GM21529 (cell line): ENCODE measurements around the gene PIGV.
A peak's percentile ranks its signal among the peaks of the same experiment; 100 is the strongest.
"Not testable (repeated sequence)": the region's sequence is repeated elsewhere in the genome, so short reads cannot be mapped to it uniquely, and the experiment has no call there.

Source experiments
- ATAC-seq: cut with Tn5 transposase; IDR thresholded peaks from one replicate; pipeline ENCODE4 v1.9.1; 2021; ENCODE audit not compliant: unreplicated experiment

PIGV gene

GRCh38 chr1:26791626-26792025 is 3.9 kb downstream of the PIGV start:
- ATAC-seq: no peak

GRCh38 chr1:26792924-26793323 is 5.2 kb downstream of the PIGV start:
- no peak for ATAC-seq

DNA sequence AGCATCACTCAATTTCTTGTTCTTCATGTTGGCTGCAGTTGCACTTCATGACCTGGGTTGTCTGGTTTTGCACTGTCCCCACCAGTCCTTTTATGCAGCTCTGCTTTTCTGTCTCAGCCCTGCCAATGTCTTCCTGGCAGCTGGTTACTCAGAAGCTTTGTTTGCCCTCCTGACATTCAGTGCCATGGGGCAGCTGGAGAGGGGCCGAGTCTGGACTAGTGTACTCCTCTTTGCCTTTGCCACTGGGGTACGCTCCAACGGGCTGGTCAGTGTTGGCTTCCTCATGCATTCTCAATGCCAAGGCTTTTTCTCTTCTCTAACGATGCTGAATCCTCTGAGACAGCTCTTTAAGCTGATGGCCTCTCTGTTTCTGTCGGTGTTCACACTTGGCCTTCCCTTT is 6.6 kb downstream of the PIGV start:
- no peak for ATAC-seq

DNA sequence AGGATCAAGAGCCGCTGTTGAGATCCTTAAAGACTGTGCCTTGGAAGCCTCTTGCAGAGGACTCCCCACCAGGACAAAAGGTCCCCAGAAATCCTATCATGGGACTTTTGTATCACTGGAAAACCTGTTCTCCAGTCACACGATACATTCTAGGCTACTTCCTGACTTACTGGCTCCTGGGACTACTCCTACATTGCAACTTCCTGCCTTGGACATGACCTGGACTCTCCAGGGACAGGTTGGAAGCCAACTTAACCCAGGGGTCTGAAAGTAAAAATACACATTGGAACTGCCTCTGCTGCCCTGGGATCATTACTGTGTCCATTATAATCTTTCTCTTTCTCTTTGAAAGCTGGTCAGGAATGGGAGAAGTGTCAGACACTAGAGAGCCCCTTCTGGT is 9.9 kb downstream of the PIGV start:
- ATAC-seq: no peak

GRCh38 chr1:26799479-26800142 is 11.9 kb downstream of the PIGV start:
- ATAC-seq: no peak

DNA sequence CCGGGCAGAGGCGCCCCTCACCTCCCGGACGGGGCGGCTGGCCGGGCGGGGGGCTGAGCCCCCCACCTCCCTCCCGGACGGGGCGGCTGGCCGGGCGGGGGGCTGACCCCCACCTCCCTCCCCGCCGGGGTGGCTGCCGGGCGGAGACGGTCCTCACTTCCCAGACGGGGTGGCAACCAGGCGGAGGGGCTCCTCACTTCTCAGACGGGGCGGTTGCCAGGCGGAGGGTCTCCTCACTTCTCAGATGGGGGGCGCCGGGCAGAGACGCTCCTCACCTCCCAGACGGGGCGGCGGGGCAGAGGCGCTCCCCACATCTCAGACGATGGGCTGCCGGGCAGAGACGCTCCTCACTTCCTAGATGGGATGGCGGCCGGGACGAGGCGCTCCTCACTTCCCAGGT is 16.2 kb downstream of the PIGV start:
- ATAC-seq: not testable (repeated sequence)

DNA sequence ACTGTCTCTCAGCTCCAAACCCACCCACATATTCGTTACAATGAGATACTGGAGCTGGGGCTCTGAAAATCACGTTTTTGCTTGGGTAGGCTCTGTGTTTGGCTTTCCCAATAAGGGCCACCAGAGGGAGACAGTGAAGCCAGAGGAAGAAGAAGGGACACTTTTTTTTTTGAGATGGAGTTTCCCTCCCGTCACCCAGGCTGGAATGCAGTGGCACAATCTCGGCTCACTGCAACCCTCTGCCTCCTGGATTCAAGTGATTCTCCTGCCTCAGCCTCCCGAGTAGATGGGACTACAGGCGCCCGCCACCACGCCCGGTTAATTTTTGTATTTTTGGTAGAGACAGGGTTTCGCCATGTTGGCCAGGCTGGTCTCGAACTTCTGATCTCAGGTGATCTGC is 22.4 kb downstream of the PIGV start:
- not testable (repeated sequence) for ATAC-seq

GRCh38 chr1:26811057-26811456 is 23.3 kb downstream of the PIGV start:
- ATAC-seq: no peak

GRCh38 chr1:26811708-26812107 is 24.0 kb downstream of the PIGV start:
- no peak for ATAC-seq

DNA sequence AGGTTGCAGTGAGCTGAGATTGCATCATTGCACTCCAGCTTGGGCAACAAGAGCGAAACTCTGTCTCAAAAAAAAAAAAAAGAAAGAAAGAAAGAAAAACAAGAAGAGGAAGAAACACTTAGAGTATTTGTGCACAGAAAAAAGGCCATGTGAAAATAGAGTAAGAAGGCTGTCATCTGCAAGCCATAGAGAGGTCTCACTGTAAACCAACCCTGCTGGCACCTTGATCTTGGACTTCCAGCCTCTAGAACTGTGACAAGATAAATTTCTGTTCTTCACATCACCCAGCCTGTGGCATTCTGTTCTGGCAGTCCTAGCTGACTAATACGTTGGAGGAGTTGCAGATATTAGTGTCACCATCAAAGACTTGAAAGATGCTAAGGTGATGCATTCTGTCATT is 26.6 kb downstream of the PIGV start:
- ATAC-seq: no peak

- ATAC-seq: no peak
These were observed 27.1 kb downstream of the PIGV start for GRCh38 chr1:26814893-26815292.

DNA sequence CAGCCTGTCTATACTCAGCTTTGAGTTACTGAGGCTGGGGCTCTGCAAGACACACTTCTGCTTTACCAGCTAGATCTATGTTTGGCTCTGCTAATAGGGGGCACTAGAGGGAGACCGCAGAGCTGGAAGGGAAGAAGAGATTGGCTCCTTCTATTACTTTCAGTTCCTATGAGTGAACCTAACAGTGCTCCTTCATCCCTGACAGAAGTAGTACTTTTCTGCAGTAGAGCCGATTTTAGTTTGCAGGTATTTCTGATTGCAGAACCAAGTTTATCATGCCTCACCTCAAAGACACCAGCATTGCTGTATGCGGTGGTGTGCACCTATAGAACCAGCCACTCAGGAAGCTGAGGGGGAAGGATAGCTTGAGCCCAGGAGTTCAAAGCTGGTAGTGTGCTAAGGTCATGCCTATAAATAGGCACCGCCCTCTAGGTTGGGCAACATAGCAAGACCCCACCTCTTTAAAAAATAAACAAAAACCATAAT is 33.1 kb downstream of the PIGV start:
- peak; percentile 94 for ATAC-seq

- no peak for ATAC-seq
These were observed 35.1 kb downstream of the PIGV start for GRCh38 chr1:26822737-26823395.

DNA sequence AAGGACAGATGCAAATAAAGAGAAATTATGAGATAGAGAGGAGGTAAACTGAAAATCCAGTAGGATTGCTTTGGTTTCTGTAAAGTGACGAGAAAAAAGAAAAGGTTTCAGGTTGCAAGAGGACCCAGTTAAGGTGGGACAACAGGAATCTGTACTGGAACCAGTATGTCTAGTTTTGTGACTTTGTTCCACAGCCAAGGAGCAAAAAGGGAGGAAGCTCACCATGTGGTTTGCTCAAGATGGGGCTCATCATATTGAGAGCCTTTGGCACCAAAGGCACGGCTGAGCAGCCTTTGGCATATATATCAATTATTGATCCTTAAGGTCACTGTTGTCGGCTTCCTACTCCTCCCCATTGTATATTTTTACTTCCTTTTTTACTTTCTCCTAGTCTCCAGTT is 37.0 kb downstream of the PIGV start:
- ATAC-seq: no peak

DNA sequence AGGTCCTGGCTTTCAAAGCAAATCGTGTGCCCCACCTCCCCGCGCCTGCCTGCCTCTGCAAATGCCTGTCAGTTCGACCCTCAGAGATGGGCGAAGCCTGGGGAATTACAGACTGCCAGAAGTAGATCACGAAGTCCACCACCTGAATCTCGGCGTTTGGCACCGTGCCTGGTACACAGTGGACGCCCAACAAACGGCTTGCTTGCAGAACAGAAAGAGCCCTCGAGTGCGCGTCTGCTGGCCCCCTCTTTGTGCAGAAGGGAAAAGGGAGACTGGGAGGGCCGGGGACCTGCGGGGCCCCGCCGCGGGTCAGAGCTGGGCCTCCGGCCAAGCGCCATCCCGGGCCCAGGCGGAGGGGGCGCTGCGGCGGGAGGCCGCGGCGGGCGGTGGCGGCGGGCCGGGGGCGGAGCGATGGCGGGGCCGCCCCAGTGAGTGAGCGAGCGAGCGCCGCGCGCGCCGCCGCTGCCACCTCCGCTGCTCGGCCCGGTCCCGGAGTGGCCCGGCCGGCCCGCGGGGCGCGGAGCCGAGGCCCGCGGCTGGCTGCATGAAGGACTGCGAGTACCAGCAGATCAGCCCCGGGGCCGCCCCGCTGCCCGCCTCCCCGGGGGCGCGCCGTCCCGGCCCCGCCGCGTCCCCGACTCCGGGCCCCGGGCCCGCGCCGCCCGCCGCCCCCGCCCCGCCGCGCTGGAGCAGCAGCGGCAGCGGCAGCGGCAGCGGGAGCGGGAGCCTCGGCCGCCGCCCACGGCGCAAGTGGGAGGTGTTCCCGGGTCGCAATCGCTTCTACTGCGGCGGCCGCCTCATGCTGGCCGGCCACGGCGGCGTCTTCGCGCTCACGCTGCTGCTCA is 38.7 kb downstream of the PIGV start, which contains the start of gene ZDHHC18:
TSS of gene ZDHHC18 (plus strand) at position 428 of the 845 bp plus-strand sequence. CDS start at position 545, 117 bp downstream.
- ATAC-seq: peak; percentile 66

DNA sequence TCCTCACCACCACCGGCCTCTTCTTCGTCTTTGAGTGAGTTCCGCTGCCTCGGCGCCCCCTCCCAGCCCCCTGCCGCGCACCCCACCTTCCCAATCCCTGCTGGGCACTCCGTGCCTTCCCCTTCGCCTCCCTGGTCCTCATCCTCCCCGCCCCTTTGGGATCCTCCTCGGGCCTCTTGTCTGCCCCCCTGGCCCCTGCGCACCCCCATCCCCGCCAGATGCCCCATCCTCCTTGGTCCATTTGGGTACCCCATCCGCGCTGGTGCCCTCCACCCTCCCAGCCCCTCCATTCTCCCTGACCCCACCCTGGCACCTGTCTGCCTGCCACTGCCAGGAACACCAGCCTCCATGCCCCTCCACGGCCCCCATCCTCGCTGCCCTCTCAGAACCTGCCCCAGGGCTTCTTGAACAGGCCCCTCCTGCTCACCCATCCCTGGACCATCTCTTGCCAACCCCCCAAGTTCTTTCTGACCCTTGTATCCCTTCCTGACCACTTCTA is 39.4 kb downstream of the PIGV start:
- no peak for ATAC-seq

DNA sequence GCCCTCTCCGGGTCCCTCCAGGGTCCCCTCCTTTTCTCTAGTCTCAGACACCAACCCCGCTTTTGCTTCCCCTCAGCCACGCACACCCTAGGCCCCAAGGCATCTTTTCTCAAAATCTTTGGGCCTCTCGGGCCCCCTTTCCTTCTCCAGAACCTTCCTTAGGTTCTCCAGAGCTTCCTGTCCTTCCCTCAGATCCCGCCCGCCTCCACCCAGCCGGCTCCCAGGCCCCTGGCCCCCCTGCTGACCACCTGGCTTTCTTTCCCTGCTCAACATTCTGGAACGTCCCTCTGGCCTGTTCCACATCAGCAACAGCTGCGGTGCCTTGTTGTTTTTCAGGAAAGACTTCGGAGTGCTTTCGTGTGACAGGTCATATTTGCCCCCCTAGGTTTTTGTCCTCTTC is 39.9 kb downstream of the PIGV start:
- no peak for ATAC-seq

DNA sequence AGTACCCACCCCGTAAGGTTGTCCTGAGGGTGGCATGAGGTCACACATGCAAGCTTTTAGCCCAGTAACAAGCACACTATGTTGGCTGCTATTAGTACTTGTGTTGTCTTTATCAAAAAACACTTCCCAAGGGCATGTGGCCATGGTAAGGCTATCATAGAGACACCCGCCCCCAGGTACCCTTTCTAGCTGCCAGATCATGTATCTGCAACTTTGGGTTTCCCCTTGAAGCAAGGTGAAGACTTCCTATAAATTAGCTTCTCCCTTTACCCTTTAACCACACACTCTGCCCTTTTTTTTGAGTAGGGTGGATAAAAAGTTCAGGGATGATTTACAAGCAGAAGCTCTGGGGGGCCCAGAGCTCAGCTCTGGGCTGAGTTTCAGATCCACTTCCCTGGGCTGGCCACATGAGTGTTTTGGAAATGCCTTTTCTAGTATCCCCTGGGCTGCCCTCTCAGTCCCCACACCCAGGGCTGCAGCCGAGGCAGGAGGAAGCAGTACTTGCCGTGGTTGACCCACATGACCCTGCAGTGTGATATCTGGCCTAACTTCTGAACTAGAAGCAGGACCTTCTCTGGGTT is 40.8 kb downstream of the PIGV start:
- ATAC-seq: no peak

- ATAC-seq: no peak
These were observed 41.6 kb downstream of the PIGV start for GRCh38 chr1:26829184-26829911.

DNA sequence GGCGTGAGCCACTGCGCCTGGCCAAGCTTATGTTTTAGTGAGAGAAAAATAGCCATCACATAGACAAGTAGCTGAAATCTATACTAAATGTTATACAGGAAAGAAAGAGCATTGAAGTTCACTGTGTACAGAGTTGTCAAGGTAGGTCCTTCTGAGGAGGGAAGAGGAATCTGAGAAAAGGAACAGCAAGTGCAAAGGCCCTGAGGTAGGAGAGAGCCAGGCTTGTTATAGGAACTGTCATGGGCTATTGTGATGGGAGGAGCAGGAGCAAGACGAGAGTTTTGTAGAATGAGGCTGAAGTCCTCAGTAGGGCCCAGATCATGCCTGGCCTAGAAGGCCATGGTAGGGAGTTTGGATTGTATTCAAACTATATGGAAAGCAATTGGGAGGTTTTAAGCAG is 43.3 kb downstream of the PIGV start:
- no peak for ATAC-seq
